Mesothelial cell of epicardium (in vitro differentiated cells): Measurements from ENCODE around the gene AHI1. TPM values are rescaled to one million over a fixed set of nuclear protein-coding genes. Genes with fewer than 3 reads are reported as not detected.

Experiments used
- DNase-seq, 2 experiments: peaks; one replicate each; pipeline ENCODE4 v3.0.0; 2021; ENCODE audit warnings: low spot score in 2 of 2; ENCODE audit not compliant: unreplicated experiment in 2 of 2
- H3K27ac Mint-ChIP-seq: 2 replicates; pipeline ENCODE4 v1.8.0; 2021; ENCODE audit warnings: mixed read lengths
- H3K27me3 Mint-ChIP-seq: 2 replicates; pipeline ENCODE4 v1.8.0; 2021; ENCODE audit warnings: low read depth, mixed read lengths
- H3K36me3 Mint-ChIP-seq: 2 replicates; pipeline ENCODE4 v1.8.0; 2021; ENCODE audit warnings: mixed read lengths
- H3K4me1 Mint-ChIP-seq: 2 replicates; pipeline ENCODE4 v1.8.0; 2021; ENCODE audit warnings: mixed read lengths
- H3K4me3 Mint-ChIP-seq: 2 replicates; pipeline ENCODE4 v1.8.0; 2021; ENCODE audit warnings: mild to moderate bottlenecking, moderate library complexity, mixed read lengths
- H3K9me3 Mint-ChIP-seq: 2 replicates; pipeline ENCODE4 v1.8.0; 2021; ENCODE audit warnings: mixed read lengths
- CTCF ChIP-seq: fragments of 200-600 bp; sonication (generic); IDR thresholded peaks from one replicate; pipeline ENCODE4 v1.5.0; 2021; ENCODE audit warnings: antibody characterized with exemption; ENCODE audit not compliant: unreplicated experiment
- total RNA-seq: library from RNA; stranded (reverse); gene quantifications from 3 replicates; pipeline ENCODE4 v1.2.1, GENCODE V29; 2021

The AHI1 gene
- total RNA-seq, 1 donor from 2014 or later, result 41.6 TPM

- DNase-seq, result no peak
- Mint-ChIP-seq H3K27me3 (no peaks in the 10 kb centered on the region), H3K9me3 (no peaks in the 10 kb centered on the region), H3K27ac (no peak overlapping the region), H3K4me1 (peaks cover 2% of the 10 kb centered on the region), H3K4me3 (no peak overlapping the region), H3K36me3 (peaks cover 14% of the 10 kb centered on the region)
- TF ChIP-seq CTCF, result no peak
These were observed 94.0 kb downstream of the AHI1 start for GRCh38 chr6:135403584-135403983.

GRCh38 chr6:135402311-135402710, 95.2 kb downstream of the AHI1 start:
- H3K9me3 Mint-ChIP-seq, result no peaks in the 10 kb centered on the region
- H3K27ac Mint-ChIP-seq, result no peak overlapping the region
- peaks cover 14% of the 10 kb centered on the region for H3K36me3 Mint-ChIP-seq
- H3K4me1 Mint-ChIP-seq, result peaks cover 2% of the 10 kb centered on the region
- TF ChIP-seq CTCF, result no peak
- H3K4me3 Mint-ChIP-seq, result no peak overlapping the region
- no peak for DNase-seq
- no peaks in the 10 kb centered on the region for H3K27me3 Mint-ChIP-seq

- no peaks in the 10 kb centered on the region for H3K4me1 Mint-ChIP-seq
- H3K27ac Mint-ChIP-seq, result no peak overlapping the region
- H3K36me3 Mint-ChIP-seq, result peaks cover 9% of the 10 kb centered on the region
- no peak for TF ChIP-seq CTCF
- H3K9me3 Mint-ChIP-seq, result no peaks in the 10 kb centered on the region
- no peak for DNase-seq
- H3K27me3 Mint-ChIP-seq, result no peaks in the 10 kb centered on the region
- no peak overlapping the region for H3K4me3 Mint-ChIP-seq
These were observed 100.2 kb downstream of the AHI1 start for GRCh38 chr6:135397172-135397952.

GRCh38 chr6:135395136-135395535, 102.4 kb downstream of the AHI1 start:
- Mint-ChIP-seq H3K36me3 (peaks cover 12% of the 10 kb centered on the region), H3K27me3 (no peaks in the 10 kb centered on the region), H3K9me3 (no peaks in the 10 kb centered on the region), H3K27ac (no peak overlapping the region), H3K4me3 (no peak overlapping the region), H3K4me1 (no peaks in the 10 kb centered on the region)
- no peak for DNase-seq
- no peak for TF ChIP-seq CTCF

- Mint-ChIP-seq H3K4me3 (no peak overlapping the region), H3K9me3 (no peaks in the 10 kb centered on the region), H3K4me1 (no peaks in the 10 kb centered on the region), H3K27me3 (no peaks in the 10 kb centered on the region), H3K36me3 (peaks cover 9% of the 10 kb centered on the region), H3K27ac (no peak overlapping the region)
- TF ChIP-seq CTCF, result no peak
- no peak for DNase-seq
These were observed 104.3 kb downstream of the AHI1 start for GRCh38 chr6:135393289-135393688.
